ENCODE data around the gene CRKL.
"Not testable (repeated sequence)": the region's sequence is repeated elsewhere in the genome, so short reads cannot be mapped to it uniquely, and the experiment has no call there.

CRKL gene

DNA sequence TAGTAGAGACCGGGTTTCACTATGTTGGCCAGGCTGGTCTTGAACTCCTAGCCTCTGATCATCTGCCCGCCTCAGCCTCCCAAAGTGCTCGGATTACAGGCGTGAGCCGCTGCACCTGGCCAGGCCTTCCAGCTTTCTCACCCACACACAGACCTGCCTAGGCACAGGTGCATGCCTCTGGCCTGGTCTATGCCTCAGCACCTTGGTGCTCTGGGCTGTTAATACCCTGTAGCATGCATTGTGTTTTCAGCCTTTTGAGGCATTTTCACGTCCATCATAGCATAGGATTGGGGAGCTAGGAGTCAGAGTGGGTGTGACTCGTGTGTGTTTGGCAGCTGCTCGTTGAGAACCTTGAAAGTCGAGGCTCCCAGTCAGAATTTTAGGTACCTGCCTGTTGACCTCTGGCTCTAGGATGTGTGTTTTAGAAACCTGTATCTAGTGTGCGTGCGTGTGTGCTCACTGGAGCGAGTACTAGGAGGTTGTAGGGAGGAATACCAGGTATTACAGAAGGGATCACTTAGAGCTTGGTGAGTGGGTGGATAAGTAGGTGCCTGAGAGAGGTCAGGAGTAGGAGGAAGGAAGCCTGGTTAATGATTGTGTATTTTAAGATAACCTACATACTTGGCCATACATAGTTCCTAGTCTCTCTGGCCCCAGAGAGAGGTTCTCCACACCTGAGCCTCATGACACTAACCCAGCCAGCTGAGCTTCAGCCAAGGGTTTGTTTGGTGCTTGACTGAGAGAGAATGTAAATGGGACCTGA lies 20.0 kb downstream of the CRKL start:
- no peak for DNase-seq (ENCODE audit: low read depth, low spot score)
- in situ Hi-C loops (cut with HindIII; ENCODE audit: low sequenced_read_pairs) = no loop called here
- no peak overlapping the region for H3K4me3 ChIP-seq (ENCODE audit: low read depth, low read length)
- TF ChIP-seq, protein P1, sequence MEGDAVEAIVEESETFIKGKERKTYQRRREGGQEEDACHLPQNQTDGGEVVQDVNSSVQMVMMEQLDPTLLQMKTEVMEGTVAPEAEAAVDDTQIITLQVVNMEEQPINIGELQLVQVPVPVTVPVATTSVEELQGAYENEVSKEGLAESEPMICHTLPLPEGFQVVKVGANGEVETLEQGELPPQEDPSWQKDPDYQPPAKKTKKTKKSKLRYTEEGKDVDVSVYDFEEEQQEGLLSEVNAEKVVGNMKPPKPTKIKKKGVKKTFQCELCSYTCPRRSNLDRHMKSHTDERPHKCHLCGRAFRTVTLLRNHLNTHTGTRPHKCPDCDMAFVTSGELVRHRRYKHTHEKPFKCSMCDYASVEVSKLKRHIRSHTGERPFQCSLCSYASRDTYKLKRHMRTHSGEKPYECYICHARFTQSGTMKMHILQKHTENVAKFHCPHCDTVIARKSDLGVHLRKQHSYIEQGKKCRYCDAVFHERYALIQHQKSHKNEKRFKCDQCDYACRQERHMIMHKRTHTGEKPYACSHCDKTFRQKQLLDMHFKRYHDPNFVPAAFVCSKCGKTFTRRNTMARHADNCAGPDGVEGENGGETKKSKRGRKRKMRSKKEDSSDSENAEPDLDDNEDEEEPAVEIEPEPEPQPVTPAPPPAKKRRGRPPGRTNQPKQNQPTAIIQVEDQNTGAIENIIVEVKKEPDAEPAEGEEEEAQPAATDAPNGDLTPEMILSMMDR (IDR thresholded peaks at IDR 0.05; ENCODE audit: low read depth, low read length) = no peak

DNA sequence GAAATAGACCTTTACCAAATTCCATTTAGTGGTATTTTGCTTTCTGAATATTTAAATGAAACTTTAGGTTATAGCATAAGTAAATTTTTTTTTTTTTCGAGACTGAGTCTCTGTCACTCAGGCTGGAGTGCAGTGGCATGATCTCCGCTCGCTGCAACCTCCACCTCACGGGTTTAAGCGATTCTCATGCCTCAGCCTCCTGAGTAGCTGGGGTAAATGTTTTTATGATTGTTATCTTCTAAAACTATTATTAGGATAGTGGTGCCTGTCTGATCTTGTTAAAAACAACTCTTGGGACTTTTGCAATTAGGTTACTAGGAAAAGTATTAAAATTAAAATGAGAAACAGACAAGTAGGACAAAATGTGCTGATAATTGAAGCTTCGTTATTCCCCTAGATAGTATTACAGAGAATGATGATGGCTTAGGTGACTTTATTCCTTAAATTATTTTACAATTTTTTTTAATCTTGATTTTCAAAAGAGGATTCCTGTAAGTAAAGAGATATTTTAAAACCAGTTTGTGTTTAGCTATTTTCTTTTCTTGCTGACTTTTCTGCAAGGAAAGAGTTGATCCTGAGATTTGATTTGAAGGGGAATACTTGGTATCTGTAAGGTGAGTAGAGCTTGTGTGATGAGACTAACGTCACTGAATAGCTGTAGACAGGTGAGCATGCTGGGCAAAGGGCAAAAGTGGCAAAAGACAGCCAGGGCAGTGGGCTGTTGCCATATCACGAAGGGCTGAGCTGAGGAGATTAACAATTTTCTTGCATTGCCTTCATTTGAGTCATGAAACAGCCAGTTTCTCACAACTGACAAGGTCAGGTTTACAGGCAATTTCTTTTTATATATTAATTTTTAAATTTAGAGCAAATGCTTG lies 20.8 kb downstream of the CRKL start:
- TF ChIP-seq, protein P1 (IDR thresholded peaks at IDR 0.05; ENCODE audit: low read depth, low read length) = no peak
- H3K4me3 ChIP-seq (ENCODE audit: low read depth, low read length) = no peak overlapping the region
- no peak for DNase-seq (ENCODE audit: low read depth, low spot score)
- in situ Hi-C loops (cut with HindIII; ENCODE audit: low sequenced_read_pairs) = no loop called here

DNA sequence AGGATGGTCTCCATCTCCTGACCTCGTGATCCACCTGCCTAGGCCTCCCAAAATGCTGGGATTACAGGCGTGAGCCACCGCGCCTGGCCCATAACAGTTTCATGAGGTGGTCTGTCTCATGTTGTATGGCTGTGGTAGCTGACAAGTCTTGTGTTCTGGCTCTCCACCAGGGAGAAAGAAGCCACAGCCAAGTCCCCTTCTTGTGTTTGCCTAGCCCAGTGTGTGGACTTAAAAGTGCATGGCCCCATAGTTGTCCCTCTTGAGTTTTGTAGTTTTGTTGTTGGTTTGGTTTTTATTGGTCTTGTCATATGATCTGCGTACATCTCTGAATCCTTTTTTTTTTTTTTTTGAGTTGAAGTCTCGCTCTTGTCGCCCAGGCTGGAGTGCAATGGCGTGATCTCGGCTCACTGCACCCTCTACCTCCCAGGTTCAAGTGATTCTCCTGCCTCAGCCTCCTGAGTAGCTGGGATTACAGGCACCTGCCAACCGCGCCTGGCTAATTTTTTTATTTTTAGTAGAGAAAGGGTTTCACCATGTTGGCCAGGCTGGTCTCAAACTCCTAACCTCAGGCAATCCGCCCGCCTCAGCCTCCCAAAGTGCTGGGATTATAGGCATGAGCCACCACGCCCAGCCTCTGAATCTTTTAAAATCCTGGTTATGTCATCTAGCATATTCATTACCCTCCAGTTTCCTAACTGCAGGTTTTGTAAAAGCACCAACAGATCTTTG lies 22.4 kb downstream of the CRKL start:
- in situ Hi-C loops (cut with HindIII; ENCODE audit: low sequenced_read_pairs); H3K4me3 ChIP-seq (ENCODE audit: low read depth, low read length); DNase-seq (ENCODE audit: low read depth, low spot score): not testable (repeated sequence)

DNA sequence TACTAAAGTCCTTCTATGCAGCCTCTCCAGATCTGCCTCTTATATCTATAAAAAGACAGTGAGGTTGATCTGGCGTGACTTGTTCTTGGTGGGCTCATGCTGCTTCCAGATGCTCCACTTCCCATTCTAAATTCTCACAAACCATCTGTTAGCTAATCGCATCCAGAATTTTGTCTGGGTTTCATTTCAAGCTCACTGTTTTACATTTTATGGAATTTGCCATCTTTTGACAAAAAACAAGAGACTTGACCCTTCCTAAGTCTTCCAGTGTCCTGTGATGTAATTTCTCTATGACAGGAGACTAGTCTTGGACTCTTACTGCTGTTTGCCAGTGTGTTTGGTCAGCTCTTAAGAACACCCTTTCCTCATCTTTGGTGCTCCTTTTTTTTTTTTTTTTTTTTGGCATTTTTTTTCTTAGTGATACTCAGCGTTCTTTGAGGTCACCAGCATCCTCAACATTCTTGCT lies 23.0 kb downstream of the CRKL start:
- no peak for DNase-seq (ENCODE audit: low read depth, low spot score)
- in situ Hi-C loops (cut with HindIII; ENCODE audit: low sequenced_read_pairs) = no loop called here
- H3K4me3 ChIP-seq (ENCODE audit: low read depth, low read length) = no peak overlapping the region
- TF ChIP-seq, protein P1 (IDR thresholded peaks at IDR 0.05; ENCODE audit: low read depth, low read length) = no peak

DNA sequence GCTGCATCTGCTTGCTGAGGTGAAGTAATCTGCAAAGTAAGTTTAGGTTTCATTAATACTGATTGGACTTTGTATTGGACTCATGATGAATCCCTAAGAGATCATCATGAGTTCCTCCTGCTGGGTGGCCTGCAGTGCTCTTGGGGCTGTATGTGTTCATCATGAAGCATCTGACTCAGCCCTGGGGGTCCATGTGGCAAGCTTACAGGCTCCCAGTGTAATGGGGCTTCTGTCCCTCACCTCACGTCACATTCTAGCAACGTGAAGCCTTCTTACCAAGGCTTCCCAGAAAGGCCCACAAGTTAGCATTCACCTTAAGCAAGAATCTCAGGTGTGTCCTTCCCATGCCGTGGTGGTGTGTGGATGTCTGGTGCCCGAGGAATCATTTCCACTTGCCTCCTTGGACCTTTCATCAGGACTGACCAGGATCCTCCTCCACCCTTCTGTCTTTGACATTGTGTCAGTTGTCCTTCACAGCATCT lies 23.7 kb downstream of the CRKL start:
- H3K4me3 ChIP-seq (ENCODE audit: low read depth, low read length) = no peak overlapping the region
- TF ChIP-seq, protein P1 (IDR thresholded peaks at IDR 0.05; ENCODE audit: low read depth, low read length) = no peak
- in situ Hi-C loops (cut with HindIII; ENCODE audit: low sequenced_read_pairs) = no loop called here
- no peak for DNase-seq (ENCODE audit: low read depth, low spot score)

DNA sequence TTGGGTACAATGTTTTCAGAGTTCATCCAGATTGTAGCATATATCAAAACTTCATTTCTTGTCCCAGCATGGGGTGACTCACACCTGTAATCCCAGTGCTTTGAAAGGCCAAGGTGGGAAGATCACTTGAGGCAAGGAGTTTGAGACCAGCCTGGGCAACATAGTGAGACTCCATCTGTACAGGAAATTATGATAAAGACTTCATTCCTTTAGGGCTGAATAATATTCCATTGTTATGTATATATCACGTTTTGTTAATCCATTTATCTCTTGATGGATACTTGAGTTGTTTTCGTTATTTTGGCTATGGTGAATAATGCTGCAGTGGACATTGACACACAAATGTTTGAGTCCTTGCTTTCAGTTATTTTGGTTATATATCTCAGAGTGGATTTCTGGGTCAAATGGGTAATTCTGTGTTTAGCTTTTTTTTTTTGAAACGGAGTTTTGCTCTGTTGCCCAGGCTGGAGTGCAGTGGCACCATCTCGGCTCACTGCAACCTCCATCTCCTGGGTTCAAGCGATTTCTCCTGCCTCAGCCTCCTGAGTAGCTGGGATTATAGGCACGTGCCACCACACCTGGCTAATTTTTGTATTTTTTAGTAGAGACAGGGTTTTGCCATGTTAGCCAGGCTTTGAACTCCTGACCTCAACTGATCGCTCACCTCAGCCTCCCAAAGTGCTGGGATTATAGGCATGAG lies 25.1 kb downstream of the CRKL start:
- H3K4me3 ChIP-seq (ENCODE audit: low read depth, low read length); in situ Hi-C loops (cut with HindIII; ENCODE audit: low sequenced_read_pairs): not testable (repeated sequence)

More for the DNA sequence above, 25.1 kb downstream of the CRKL start:
- DNase-seq (ENCODE audit: low read depth, low spot score) = not testable (repeated sequence)

All from astrocyte of the spinal cord (primary cell).